Activated CD4-positive, alpha-beta T cell treated with anti-CD3 and anti-CD28 coated beads, Interleukin-2, amount 50 U/mL, for 16 hours (primary cell): ENCODE results near the gene E4F1.
A peak's percentile ranks its signal among the peaks of the same experiment; 100 is the strongest.
"Not testable (repeated sequence)": the region's sequence is repeated elsewhere in the genome, so short reads cannot be mapped to it uniquely, and the experiment has no call there.

Experiments
- DNase-seq: peaks from one replicate; pipeline ENCODE4 v3.0.0-alpha.2; 2020

Gene E4F1

GRCh38 chr16:2251296-2252111 is 28.1 kb downstream of the E4F1 start, which contains the start of gene ECI1:
TSS of gene ECI1 (minus strand) at chr16:2251587. CDS start at chr16:2251566, 21 bp downstream.
- peak; percentile 93 for DNase-seq

GRCh38 chr16:2252806-2253148 is 29.4 kb downstream of the E4F1 start:
- DNase-seq: no peak

DNA sequence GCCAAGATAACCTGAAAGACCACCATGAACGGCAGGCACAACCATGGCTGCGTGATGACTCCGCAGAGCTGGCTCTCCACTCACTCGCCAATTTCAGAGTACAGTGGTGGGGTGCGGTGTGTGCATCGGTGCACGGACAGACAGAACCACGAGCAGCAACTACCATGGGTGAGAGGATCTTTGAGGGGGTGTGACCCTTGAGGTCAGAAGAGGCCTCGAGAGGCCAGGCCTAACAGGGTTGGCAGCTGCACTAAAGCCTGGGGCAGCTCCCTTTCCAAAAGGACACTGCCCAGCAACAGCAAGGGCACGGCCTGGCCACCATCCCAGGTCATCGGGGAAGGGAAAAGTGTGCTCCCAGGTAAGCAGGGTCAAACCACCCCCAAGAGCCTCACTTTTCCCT is 29.9 kb downstream of the E4F1 start:
- no peak for DNase-seq

- no peak for DNase-seq
These were observed 33.2 kb downstream of the E4F1 start for GRCh38 chr16:2256531-2257140.

DNA sequence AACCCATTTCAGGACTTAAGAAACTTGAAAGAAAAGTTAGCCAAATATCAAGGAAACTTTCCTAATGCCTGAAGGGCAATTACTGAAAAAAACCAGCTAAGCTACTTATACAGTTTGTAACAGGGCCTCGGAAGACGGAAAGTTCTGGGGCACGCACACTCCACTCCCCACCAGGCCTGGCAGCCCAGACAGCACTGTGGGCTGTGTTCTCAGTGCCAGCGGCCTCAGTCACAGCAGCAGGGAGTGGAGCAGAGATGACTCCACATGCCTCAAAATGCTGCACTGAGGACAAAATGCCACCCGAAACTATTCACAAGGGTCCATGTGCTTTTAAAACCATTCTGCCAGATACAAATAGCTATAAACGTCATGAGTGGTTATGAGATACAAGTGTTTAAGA is 34.3 kb downstream of the E4F1 start:
- DNase-seq: no peak

- not testable (repeated sequence) for DNase-seq
These were observed 35.1 kb downstream of the E4F1 start for GRCh38 chr16:2258530-2258929.

DNA sequence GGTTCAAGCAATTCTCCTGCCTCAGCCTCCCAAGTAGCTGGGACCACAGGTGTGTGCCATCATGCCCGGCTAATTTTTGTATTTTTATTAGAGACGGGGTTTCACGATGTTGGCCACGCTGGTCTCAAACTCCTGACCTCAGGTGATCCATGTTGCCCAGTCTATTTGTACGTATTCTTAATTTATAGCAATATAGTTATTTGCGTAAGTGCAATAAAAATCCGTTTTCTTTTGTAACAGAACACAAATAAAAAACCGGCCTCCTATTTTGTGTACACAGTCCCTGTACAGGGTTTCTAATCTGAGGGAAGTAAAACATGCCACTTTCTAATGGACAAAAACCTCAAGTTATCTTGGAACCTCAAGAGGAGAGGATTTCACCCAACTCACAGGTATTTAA is 36.9 kb downstream of the E4F1 start:
- no peak for DNase-seq

DNA sequence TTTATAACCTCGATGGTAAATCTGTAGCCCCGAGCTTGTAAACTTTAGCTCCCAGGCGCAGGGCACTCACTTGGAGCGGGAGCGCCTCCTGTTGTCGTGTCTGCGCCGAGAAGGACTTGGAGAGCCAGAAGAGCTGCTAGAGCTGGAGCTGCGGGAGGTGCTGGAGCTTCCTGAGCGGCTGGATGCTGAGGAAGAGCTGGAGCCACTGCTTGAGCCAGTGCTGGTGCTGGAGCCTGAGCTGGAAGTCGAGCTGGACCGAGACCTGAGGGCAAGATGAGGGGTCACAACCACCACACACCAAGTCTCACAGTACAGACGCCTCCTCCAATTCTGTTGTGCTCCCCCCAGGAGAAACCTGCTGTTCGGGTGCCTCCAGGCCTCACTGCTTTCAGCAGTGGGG is 39.6 kb downstream of the E4F1 start:
- not testable (repeated sequence) for DNase-seq

DNA sequence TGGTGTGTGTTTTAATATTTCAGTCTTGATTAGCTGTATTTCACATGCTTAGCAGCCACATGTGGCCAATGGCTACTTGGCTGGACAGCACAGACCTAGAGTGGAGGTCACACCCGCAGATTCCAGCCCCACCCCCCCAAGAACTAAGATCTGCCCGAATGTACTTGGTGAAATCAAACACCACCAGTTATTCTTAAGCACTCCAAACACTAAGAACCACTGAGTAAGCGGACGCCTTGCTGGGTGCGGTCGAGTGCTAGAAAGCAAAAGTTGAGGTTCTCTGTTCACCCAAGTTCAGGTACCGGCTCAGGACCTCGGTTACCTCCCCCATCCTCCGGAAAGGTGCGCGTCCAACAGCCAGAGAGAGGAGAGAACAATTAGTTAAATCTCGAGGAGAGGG is 43.5 kb downstream of the E4F1 start:
- DNase-seq: peak; percentile 12

DNA sequence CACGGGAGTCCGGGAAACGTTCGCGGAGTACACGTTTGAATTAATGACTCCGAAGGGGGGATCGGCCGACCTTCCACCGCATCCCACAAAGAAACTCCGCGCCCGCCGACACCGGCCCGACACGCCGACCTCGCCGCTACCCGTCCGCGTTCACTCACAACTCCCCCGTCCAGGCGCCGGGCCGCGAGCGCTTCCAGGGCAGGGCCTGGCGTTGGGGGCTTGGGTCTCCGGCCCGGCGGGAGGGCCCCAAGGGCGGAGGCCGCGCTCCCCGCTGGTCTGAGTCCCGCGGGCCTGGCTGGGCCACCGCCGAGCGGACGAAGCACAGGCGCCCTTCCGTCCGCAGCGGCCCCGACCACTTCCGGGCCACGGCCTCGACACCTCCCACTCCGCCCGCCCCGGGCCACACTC is 44.1 kb downstream of the E4F1 start:
- not testable (repeated sequence) for DNase-seq

GRCh38 chr16:2267913-2268666 is 44.7 kb downstream of the E4F1 start, which contains the start of gene RNPS1:
TSS of gene RNPS1 (minus strand) at chr16:2268126. CDS start at chr16:2264643, 3,483 bp downstream.
- peak; percentile 95 for DNase-seq

DNA sequence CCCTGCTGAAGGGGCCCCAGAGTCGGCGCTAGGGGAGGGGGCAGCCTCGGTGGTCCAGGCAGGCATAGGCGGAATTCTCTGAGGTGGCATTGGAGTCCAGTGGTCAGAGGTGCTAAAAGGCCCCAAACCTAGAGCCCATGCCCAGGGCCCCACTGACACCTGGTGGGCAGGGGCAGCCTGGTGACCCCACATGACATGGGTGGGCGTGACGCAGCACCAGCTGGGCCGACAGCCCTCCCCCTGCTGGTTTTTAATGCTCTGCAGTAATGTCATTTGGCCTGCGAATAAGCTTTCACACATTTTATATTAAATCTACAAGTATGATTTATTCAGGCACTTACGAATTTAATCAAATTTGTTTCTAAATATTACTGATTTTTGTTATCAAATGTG is 46.7 kb downstream of the E4F1 start:
- no peak for DNase-seq

GRCh38 chr16:2270588-2271470 is 47.4 kb downstream of the E4F1 start:
- no peak for DNase-seq

DNA sequence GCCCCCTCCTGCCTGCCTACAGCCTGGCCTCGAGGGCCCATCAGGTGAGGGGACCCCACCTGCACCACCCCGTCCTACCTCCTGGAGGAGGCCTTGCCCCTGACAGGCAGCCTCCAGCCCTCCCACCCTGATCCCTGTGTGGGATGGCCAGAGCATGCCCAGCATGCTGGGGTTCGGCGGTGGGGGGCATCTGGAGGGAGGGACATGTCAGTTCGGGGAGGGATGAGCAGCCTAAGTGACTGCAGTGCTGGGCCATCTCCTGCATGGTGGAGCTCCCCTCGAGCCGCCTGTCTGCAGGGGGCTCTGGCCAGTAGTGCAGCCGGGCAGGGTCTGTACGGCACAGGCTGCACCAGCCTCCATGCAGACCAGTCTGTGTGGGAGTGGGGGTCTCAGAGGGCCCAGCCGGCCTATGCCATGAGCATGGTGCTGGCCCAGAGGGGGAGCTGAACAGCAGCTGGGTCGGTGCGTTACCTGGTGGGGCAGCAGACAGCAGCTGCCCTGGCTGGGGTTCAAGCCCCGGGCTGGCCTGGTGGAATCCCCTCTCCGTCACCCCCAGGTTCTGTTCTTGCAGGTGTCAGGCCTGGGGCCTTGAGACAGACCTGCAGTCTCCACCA is 48.6 kb downstream of the E4F1 start:
- no peak for DNase-seq

- DNase-seq: no peak
These were observed 50.1 kb downstream of the E4F1 start for GRCh38 chr16:2273484-2273883.

DNA sequence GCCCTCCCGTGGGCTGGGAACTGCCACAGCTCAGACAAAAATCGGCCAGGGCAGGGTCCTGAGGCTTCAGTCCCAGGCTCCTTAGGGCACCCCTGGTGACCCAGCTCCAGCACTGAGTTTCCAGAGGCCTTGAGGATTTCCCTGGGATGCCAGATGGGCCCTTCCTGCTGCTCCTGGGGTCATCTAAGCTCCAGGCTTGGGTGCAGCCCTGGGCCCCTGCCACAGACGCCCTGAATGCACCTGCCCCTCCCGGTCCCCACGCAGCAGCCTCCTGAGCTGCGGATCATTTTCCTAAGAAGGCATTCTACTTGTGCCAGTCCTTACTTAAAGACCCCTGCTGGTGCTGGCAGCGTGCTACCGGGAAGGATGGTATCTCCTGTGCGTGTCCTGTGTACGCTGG is 50.5 kb downstream of the E4F1 start:
- no peak for DNase-seq

- DNase-seq: no peak
These were observed 52.3 kb downstream of the E4F1 start for GRCh38 chr16:2275476-2276367.

GRCh38 chr16:2276368-2277195 is 53.2 kb downstream of the E4F1 start:
- no peak for DNase-seq

- DNase-seq: no peak
These were observed 54.3 kb downstream of the E4F1 start for GRCh38 chr16:2277466-2278271.
